B cell (primary cell): ENCODE measurements around the gene RNF26. TPM values are rescaled to one million over a fixed set of nuclear protein-coding genes. Genes with fewer than 3 reads are reported as not detected.

Experiments
- ATAC-seq: fragments of 200-7000 bp; cut with Tn5 transposase; one replicate; pipeline ENCODE4 v1.10.0; 2021; ENCODE audit warnings: low read depth, mild to moderate bottlenecking, moderate number of reproducible peaks, moderate library complexity
- CTCF ChIA-PET: fragments of 350-600 bp; sonication (Branson Sonifier 250); formaldehyde crosslinking; loops from one replicate; lab custom pipeline; 2021; ENCODE audit warnings: antibody characterized with exemption, inconsistent platforms; lab: Charles Lee
- POLR2A ChIA-PET: fragments of 350-600 bp; sonication (Branson Sonifier 250); formaldehyde crosslinking; loops from one replicate; lab custom pipeline; 2021; ENCODE audit warnings: antibody characterized with exemption; lab: Charles Lee
- DNase-seq: peaks from one replicate; pipeline ENCODE4 v3.0.0; 2013
- H2AFZ ChIP-seq: 2 replicates; pipeline ENCODE4 v1.6.1; 2012; ENCODE audit warnings: mild to moderate bottlenecking, low read depth, low read length; ENCODE audit not compliant: insufficient read depth, poor library complexity, severe bottlenecking
- H3K27ac ChIP-seq, 2 donors: 1 replicate in 1 of 2; 2 replicates in 1 of 2; pipeline ENCODE4 v1.5.1; 2012 to 2013; ENCODE audit warnings: low read length in 2 of 2, mild to moderate bottlenecking in 2 of 2, moderate library complexity in 1 of 2
- H3K27me3 ChIP-seq, 4 experiments: fragments of 200-600 bp in 1 of 4; sonication (generic) in 1 of 4; replicated peaks in 1 of 4; 1 replicate in 2 of 4; 2 replicates in 2 of 4; pipeline versions ENCODE4 v1.6.1 to v1.7.0; 2013 to 2016; ENCODE audit warnings: low read length in 3 of 4, mild to moderate bottlenecking in 2 of 4, mixed read lengths in 1 of 4, moderate library complexity in 1 of 4; ENCODE audit not compliant: insufficient read depth in 4 of 4, control insufficient read depth in 3 of 4; ENCODE audit errors: control extremely low read depth in 1 of 4
- H3K36me3 ChIP-seq, 2 experiments: replicated peaks in 1 of 2; 1 replicate in 1 of 2; 2 replicates in 1 of 2; pipeline versions ENCODE4 v1.6.1 to v1.7.1; 2013; ENCODE audit warnings: low read length in 1 of 2; ENCODE audit not compliant: insufficient read depth in 2 of 2, control insufficient read depth in 1 of 2; ENCODE audit errors: control extremely low read depth in 1 of 2, extremely low read depth in 1 of 2
- H3K4me1 ChIP-seq, 2 donors: fragments of 200-600 bp in 1 of 2; sonication (generic) in 1 of 2; 1 replicate in 1 of 2; 2 replicates in 1 of 2; pipeline versions ENCODE4 v1.5.1 to v1.6.1; 2013 to 2017; ENCODE audit warnings: low read length in 2 of 2; ENCODE audit not compliant: control insufficient read depth in 2 of 2, insufficient read depth in 2 of 2
- H3K4me2 ChIP-seq: replicated peaks from 2 replicates; pipeline ENCODE3; 2012; ENCODE audit warnings: mild to moderate bottlenecking, low read depth, low read length; ENCODE audit not compliant: poor library complexity, severe bottlenecking
- H3K4me3 ChIP-seq, 5 experiments: fragments of 200-600 bp in 1 of 5; sonication (generic) in 1 of 5; 1 replicate in 3 of 5; 2 replicates in 2 of 5; pipeline versions ENCODE4 v1.5.1 to v1.7.0; 2011 to 2016; ENCODE audit warnings: low read length in 4 of 5, mild to moderate bottlenecking in 4 of 5, low read depth in 2 of 5, control low read depth in 1 of 5, moderate library complexity in 1 of 5; ENCODE audit not compliant: insufficient read depth in 1 of 5; ENCODE audit errors: control extremely low read depth in 1 of 5, extremely low read depth in 1 of 5
- H3K79me2 ChIP-seq: fragments of 200-600 bp; sonication (generic); one replicate; pipeline ENCODE4 v1.6.0; 2016; ENCODE audit warnings: low read length; ENCODE audit not compliant: control insufficient read depth, insufficient read depth
- H3K9ac ChIP-seq: fragments of 200-600 bp; sonication (generic); 2 replicates; pipeline ENCODE4 v1.6.1; 2017; ENCODE audit warnings: mild to moderate bottlenecking, low read length, moderate library complexity
- H3K9me3 ChIP-seq, 3 donors: one replicate each; pipeline versions ENCODE4 v1.6.1 to v1.7.1; 2013; ENCODE audit warnings: low read length in 2 of 3; ENCODE audit not compliant: control insufficient read depth in 2 of 3, insufficient read depth in 1 of 3; ENCODE audit errors: control extremely low read depth in 1 of 3
- H4K20me1 ChIP-seq: 2 replicates; pipeline ENCODE4 v1.6.0; 2012; ENCODE audit warnings: mild to moderate bottlenecking, low read length; ENCODE audit not compliant: insufficient read depth, control insufficient read depth, poor library complexity, severe bottlenecking
- H3K27ac Mint-ChIP-seq: one replicate; pipeline ENCODE4 v1.8.0; 2021; ENCODE audit warnings: mixed read lengths
- H3K27me3 Mint-ChIP-seq: one replicate; pipeline ENCODE4 v1.8.0; 2021; ENCODE audit warnings: mixed read lengths
- H3K4me1 Mint-ChIP-seq: one replicate; pipeline ENCODE4 v1.8.0; 2021; ENCODE audit warnings: mixed read lengths
- H3K4me3 Mint-ChIP-seq: one replicate; pipeline ENCODE4 v1.8.0; 2021; ENCODE audit warnings: mixed read lengths
- H3K9me3 Mint-ChIP-seq: one replicate; pipeline ENCODE4 v1.8.0; 2022; ENCODE audit warnings: mixed read lengths; ENCODE audit not compliant: insufficient read depth
- CTCF ChIP-seq: fragments of 200-600 bp; IDR thresholded peaks from one replicate; pipeline ENCODE4 v1.8.0; 2022; ENCODE audit warnings: antibody characterized with exemption, mild to moderate bottlenecking
- EZH2 ChIP-seq: IDR thresholded peaks from 2 replicates; pipeline ENCODE4 v1.6.1; 2012; ENCODE audit warnings: borderline replicate concordance, low read depth, mild to moderate bottlenecking, moderate library complexity, low read length; ENCODE audit not compliant: insufficient read depth, poor library complexity, severe bottlenecking
- WGBS: methylation state at CpG from one replicate; pipeline ENCODE4 v1.1.5; 2013; ENCODE audit warnings: missing lambda C conversion rate; ENCODE audit not compliant: insufficient coverage; 5-methylcytosine and 5-hydroxymethylcytosine counted together
- intact Hi-C: fragments of 100-400 bp; cut with micrococcal nuclease; formaldehyde crosslinking; loops from one replicate; pipeline ENCODE4 v1.10.0; 2022
- polyA plus RNA-seq: library from polyadenylated mRNA; depleted of rRNA; stranded (reverse); fragments of >200 nt; gene quantifications from 2 replicates; pipeline ENCODE4 v1.2.3, GENCODE V29; 2012
- total RNA-seq, 2 donors: library from RNA; stranded (reverse); fragments of 120-200 nt in 1 of 2; gene quantifications; 1 replicate in 1 of 2; 2 replicates in 1 of 2; pipeline versions ENCODE4 v1.2.3 to v1.2.4, GENCODE V29; 2013 to 2022

The RNF26 gene
- total and polyA plus RNA-seq, 2 donors (not counting 1 experiment from before 2014, with no cell fraction given) = 15.5 to 21.8 TPM

- ATAC-seq = no peak
- H3K4me1 Mint-ChIP-seq = no peaks in the 10 kb centered on the region
- Histone ChIP-seq H3K27ac (no peak overlapping the region), H3K9me3 (peaks cover 0 to 13% (median 6%) of the 10 kb centered on the region in 3 donors), H3K4me1 (no peaks in the 10 kb centered on the region), H2AFZ (no peak overlapping the region), H3K27me3 (no peaks in the 10 kb centered on the region), H3K4me2 (no peak overlapping the region), H3K79me2 (no peaks in the 10 kb centered on the region), H4K20me1 (peaks cover 6% of the 10 kb centered on the region), H3K4me3 (no peak overlapping the region), H3K9ac (no peak overlapping the region), H3K36me3 (peaks cover 22 to 61% of the 10 kb centered on the region in 2 experiments)
- TF ChIP-seq EZH2 (no peak), CTCF (no peak)
- H3K27ac Mint-ChIP-seq = no peak overlapping the region
- CTCF ChIA-PET = no interaction called here
- POLR2A ChIA-PET = no interaction called here
- DNase-seq = no peak
- no peak overlapping the region for H3K4me3 Mint-ChIP-seq
- no peaks in the 10 kb centered on the region for H3K27me3 Mint-ChIP-seq
- intact Hi-C loops = no loop called here
- no peaks in the 10 kb centered on the region for H3K9me3 Mint-ChIP-seq
- 50% methylated on average over 1 of the region's 3 CpGs for WGBS
These were observed 39.1 kb upstream of the RNF26 start for GRCh38 chr11:119295178-119295577.

- Mint-ChIP-seq H3K4me3 (no peak overlapping the region), H3K27me3 (no peaks in the 10 kb centered on the region), H3K27ac (no peak overlapping the region), H3K4me1 (no peaks in the 10 kb centered on the region), H3K9me3 (no peaks in the 10 kb centered on the region)
- no peak for TF ChIP-seq CTCF
- TF ChIP-seq EZH2 = no peak
- ATAC-seq (no peak), DNase-seq (no peak)
- Histone ChIP-seq H2AFZ (no peak overlapping the region), H3K4me3 (no peak overlapping the region), H3K9me3 (no peaks in the 10 kb centered on the region), H3K9ac (no peak overlapping the region), H3K36me3 (peaks cover 31 to 78% of the 10 kb centered on the region in 2 experiments), H3K27me3 (no peaks in the 10 kb centered on the region), H3K4me1 (no peaks in the 10 kb centered on the region), H4K20me1 (peaks cover 6% of the 10 kb centered on the region), H3K79me2 (no peaks in the 10 kb centered on the region), H3K4me2 (no peak overlapping the region), H3K27ac (no peak overlapping the region)
- 94% methylated on average over 2 of the region's 3 CpGs for WGBS
- intact Hi-C loops = no loop called here
- ChIA-PET POLR2A (no interaction called here), CTCF (interaction anchor here (0.6 kb wide), 1 partner anchor 100 kb away, joined by 3 read pairs; no protein-coding TSS in a partner anchor)
These were observed 36.4 kb upstream of the RNF26 start for GRCh38 chr11:119297938-119298337.
